T-helper 1 cell treated with Interleukin-12 subunit alpha and Interleukin-12 subunit beta and Interleukin-4 antibody, amounts not matched to agents 30 μg/mL and 1 μg/mL, for 36 hours (primary cell): ENCODE data around the gene TRIM63.

Experiments used
- H3K27ac Mint-ChIP-seq: one replicate; pipeline ENCODE4 v1.8.0; 2021; ENCODE audit warnings: mild to moderate bottlenecking, mixed read lengths
- H3K27me3 Mint-ChIP-seq: one replicate; pipeline ENCODE4 v1.8.0; 2021; ENCODE audit warnings: low read depth, mixed read lengths
- H3K36me3 Mint-ChIP-seq: one replicate; pipeline ENCODE4 v1.8.0; 2021; ENCODE audit warnings: low read depth, mixed read lengths
- H3K4me1 Mint-ChIP-seq: one replicate; pipeline ENCODE4 v1.8.0; 2021; ENCODE audit warnings: low read depth, mixed read lengths
- H3K4me3 Mint-ChIP-seq: one replicate; pipeline ENCODE4 v1.8.0; 2021; ENCODE audit warnings: mild to moderate bottlenecking, moderate library complexity, mixed read lengths
- H3K9me3 Mint-ChIP-seq: one replicate; pipeline ENCODE4 v1.8.0; 2021; ENCODE audit warnings: mixed read lengths

TRIM63 gene

DNA sequence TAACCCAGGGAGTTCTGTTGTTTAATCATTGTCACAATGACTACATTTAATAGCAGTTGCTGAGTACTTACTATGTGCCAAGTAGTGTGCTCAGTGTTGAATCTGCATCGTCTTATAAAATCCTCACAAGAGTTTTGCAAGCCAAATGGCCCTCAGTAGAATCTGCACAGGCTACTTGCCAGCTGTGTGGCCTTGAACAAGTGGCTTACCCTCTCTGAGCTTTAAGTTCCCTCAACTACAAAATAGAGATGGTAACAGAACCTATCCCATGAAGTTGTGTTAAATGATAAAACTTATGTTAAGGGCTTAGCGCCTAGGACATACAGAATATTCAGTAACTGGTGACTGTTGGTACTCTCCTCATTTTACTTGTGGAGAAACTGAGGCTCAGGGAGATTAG lies 12.4 kb downstream of the TRIM63 start:
- Mint-ChIP-seq H3K4me1 (no peaks in the 10 kb centered on the region), H3K4me3 (no peak overlapping the region), H3K36me3 (no peaks in the 10 kb centered on the region), H3K27ac (no peak overlapping the region), H3K9me3 (no peaks in the 10 kb centered on the region), H3K27me3 (peaks cover 57% of the 10 kb centered on the region)

DNA sequence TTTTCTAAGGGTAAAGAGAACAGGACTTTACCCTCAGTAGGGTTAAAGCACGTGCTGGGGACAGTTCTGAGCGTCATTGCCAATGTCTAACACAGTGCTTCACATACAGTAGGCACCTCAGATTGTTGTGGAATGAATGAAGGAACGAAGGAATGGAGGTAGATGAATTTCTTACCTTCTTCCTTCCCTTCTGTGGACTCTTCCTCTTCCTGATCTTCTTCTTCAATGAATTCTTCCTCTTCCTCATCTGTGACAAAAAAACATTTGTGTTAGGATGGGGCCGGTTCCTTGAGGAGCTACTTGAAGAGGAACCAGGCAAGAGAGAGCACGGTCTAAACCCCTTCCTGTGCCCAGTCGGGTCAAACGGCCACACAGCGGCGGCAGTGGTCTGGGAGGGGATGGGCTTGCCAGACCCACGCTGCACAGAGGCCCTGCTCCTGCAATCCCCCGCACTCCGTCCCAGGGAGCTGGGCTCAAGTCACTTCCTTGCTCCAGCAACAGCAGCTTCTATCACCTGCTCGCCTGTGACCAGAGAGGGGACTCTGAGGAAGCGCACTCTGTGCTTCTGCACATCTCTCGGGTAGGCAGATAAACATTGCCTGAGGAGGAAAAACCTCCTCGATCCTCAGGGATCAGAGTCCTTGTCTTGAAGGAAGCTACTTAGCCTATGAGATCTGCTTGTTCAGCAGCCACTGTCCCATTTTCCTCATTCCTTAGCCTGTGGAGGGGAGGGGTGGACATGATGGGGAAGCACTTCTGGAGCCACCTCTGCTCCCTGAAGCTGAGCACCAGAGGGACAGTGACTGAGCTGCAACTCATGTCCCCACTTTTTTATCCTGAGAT lies 13.5 kb downstream of the TRIM63 start:
- Mint-ChIP-seq H3K9me3 (no peaks in the 10 kb centered on the region), H3K27ac (no peak overlapping the region), H3K36me3 (no peaks in the 10 kb centered on the region), H3K4me1 (no peaks in the 10 kb centered on the region), H3K4me3 (no peak overlapping the region), H3K27me3 (peaks cover 59% of the 10 kb centered on the region)

DNA sequence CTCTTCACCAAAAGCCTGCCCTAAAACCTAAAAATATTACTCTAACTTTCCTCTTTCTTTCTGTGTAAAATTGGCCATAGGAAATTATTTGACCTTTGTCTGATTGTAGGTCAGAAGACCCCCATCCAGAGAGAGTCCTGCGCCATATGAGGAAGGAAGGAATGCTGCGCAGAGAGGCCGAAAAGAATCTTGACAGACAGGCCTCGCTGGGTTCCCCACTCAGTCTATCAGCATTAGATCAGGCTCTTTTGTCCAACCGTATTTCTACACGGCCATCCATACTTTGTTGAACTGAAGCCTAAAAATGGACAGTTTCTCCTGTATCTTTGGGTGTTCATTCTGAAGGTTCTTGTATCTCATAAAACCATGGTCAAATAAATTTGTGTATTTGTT lies 17.2 kb downstream of the TRIM63 start:
- Mint-ChIP-seq H3K4me1 (no peaks in the 10 kb centered on the region), H3K27ac (no peak overlapping the region), H3K36me3 (no peaks in the 10 kb centered on the region), H3K9me3 (no peaks in the 10 kb centered on the region), H3K27me3 (peaks cover 70% of the 10 kb centered on the region), H3K4me3 (no peak overlapping the region)

DNA sequence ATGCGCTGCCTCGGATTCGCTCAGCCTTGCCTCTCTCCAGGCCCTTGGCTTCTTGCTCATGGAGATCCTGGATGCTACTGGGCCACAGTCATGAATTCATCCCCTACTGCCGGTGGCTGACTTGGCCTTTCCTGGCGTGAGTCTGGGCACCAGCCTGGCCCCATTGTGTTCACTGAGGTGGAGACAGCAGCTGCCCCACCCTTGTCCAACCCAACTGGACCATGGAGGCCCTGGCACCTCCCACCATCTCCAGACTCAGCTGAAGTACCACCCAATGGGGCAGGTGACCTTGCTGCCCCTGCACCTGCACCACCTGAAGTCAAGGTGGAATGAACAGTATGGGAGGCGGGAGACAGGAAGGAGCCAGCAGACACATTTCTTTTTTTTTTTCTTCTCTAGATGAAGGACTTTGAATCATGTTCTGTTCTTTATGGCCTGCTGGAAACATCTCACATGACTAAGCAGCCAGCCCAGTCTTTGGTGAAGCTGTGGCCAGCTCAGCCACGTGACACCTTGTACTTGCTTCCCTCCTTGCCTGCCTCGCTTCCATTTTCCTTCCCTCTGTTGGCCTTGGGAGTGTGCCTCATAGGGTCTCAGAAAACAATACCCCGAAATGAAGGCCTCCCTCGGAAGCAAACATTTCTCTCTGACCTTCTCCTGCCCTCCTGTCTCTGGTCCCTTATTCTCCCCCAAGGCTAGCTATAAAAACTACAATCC lies 17.7 kb downstream of the TRIM63 start:
- H3K4me1 Mint-ChIP-seq: no peaks in the 10 kb centered on the region
- H3K36me3 Mint-ChIP-seq: no peaks in the 10 kb centered on the region
- no peak overlapping the region for H3K4me3 Mint-ChIP-seq
- peaks cover 70% of the 10 kb centered on the region for H3K27me3 Mint-ChIP-seq
- no peaks in the 10 kb centered on the region for H3K9me3 Mint-ChIP-seq
- no peak overlapping the region for H3K27ac Mint-ChIP-seq

DNA sequence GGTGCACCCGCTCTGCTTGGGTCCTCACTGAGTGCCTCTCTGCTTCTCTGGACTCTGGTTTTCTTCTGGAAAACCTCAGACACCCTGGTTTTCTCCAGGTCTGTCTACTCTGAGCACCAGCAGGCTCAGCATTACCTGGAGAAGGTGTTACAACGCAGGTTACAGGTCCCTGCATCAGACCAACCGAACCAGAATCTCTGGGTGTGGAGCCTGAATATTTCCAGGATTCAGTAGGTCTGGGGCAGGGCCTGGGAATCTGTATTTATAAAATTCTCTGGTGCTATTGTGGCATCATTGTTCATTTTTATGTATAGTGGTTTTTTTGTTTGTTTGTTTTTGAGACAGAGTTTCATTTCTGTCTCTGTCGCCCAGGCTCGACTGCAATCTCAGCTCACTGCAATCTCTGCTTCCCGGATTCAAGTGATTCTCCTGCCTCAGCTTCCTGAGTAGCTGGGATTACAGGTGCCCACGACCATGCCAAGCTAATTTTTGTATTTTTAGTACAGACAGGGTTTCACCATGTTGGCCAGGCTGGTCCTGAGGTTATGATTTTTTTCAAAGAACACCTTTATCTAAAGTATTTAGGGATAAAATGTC lies 20.1 kb downstream of the TRIM63 start:
- Mint-ChIP-seq H3K27ac (no peak overlapping the region), H3K27me3 (peaks cover 70% of the 10 kb centered on the region), H3K36me3 (no peaks in the 10 kb centered on the region), H3K9me3 (no peaks in the 10 kb centered on the region), H3K4me3 (no peak overlapping the region), H3K4me1 (no peaks in the 10 kb centered on the region)

DNA sequence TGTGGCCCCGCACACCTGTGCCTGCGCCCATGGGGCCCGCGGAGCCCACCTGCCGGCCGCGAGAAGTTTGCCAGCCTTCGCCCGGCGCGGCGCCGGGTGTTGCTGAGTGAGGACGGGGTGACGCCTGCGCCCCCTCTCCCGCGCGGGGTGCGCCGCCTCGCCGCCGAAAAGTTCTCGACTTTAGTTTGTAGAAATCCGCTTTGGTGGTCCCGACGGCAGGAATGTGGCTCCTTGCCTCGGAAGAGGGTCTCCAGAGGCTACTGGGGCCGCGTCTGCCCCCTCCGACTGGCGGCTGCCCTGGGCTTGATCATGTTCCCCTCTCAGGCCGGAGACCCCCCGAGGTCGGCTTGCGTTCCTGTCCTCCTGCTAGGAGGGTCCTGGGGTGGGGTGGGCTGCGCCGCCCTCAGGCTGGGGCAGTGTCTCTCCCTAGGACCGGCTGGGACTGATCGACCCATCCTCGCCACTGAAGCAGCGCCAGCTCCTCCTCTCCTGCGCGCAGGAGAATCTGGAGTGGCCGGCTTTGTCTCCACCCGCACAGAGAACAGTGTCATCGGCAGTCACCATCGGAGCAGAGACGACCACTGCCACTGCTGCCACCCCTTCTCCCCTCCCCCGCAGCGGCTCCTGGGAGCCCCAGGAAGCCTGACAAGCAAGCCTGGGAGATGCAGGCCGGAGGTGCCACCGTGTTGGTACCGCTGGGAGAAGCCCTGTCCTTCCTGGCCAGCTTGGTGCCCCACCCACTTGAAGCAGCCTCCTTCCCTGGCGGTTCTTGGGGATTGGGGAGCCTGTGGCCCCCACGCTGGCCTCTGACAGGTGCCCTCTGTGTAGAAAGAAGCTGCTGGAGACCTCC lies 21.0 kb downstream of the TRIM63 start:
- H3K36me3 Mint-ChIP-seq: no peaks in the 10 kb centered on the region
- no peaks in the 10 kb centered on the region for H3K9me3 Mint-ChIP-seq
- H3K4me1 Mint-ChIP-seq: no peaks in the 10 kb centered on the region
- peaks cover 65% of the 10 kb centered on the region for H3K27me3 Mint-ChIP-seq
- no peak overlapping the region for H3K4me3 Mint-ChIP-seq
- no peak overlapping the region for H3K27ac Mint-ChIP-seq

DNA sequence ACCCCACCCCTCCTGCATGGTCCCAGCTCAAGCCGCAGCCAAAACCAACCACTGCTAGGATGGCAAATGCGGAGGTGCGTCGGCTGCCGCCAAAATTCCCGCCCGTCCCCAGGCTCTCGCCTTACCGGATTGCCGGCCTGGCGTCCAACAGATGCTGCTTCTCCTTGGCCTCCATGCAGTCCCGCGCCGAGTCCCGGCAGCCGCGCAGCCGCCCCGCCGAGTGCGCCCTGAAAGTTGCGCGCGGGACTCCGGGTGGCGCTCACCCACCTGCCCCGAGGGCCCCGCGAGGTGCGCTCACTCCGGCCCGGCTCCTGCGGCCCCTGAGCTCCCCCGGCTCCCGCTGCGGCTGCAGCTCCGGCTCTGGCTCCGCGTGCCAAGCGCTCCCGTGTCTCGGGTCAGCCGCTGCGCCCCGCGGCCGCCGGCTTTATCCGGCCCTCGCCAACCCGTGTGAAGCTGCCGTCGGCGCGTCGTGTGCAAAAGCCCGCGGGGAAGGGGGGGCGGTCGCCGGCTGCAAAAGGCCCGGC lies 21.6 kb downstream of the TRIM63 start, which contains the start of gene SLC30A2:
Gene SLC30A2 (minus strand): TSS at position 397 of the 524 bp plus-strand sequence. CDS start 222 bp downstream, at position 175.
- Mint-ChIP-seq H3K27me3 (peaks cover 58% of the 10 kb centered on the region), H3K36me3 (no peaks in the 10 kb centered on the region), H3K4me3 (no peak within 1 kb of the TSS), H3K27ac (no peak within 1 kb of the TSS), H3K4me1 (no peaks in the 10 kb centered on the region), H3K9me3 (no peaks in the 10 kb centered on the region)

DNA sequence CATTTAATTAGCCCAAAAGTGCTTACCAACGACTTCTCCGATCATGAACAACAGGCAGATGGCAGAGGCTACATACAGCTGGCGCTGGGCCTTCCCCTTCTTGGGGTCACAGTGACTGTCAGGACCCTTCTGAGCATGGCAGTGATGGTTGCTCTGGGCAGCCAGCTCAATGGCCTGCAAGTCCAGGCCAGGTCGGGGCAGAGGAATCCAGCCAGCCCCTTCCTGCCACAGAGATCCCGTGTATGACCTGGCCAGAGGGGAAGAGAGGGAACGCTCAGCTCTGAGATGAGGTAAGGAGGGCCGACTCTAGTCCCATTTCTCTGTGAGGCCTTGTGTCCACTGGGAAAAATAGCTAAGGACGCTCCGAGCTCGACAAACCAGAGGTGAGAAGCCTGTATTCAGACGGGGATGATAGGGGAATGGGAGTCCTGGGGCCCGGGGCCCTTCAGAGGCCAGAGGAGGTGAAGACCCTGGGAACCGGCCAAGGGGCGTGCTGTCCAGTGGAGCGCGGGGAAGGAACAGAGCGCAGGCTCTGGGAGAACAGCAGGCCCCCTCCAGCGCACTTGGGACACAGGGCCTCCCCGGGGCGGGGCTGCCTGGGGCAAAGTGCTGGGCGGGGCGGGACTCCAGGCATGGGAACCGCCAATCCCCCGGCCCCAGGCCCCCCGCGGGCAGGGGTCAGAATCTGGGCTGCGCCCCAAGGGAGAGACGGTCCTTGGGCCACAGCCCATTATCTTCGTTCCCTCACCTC lies 22.3 kb downstream of the TRIM63 start:
- Mint-ChIP-seq H3K9me3 (no peaks in the 10 kb centered on the region), H3K4me3 (no peak overlapping the region), H3K4me1 (no peaks in the 10 kb centered on the region), H3K27me3 (peaks cover 55% of the 10 kb centered on the region), H3K36me3 (no peaks in the 10 kb centered on the region), H3K27ac (no peak overlapping the region)

DNA sequence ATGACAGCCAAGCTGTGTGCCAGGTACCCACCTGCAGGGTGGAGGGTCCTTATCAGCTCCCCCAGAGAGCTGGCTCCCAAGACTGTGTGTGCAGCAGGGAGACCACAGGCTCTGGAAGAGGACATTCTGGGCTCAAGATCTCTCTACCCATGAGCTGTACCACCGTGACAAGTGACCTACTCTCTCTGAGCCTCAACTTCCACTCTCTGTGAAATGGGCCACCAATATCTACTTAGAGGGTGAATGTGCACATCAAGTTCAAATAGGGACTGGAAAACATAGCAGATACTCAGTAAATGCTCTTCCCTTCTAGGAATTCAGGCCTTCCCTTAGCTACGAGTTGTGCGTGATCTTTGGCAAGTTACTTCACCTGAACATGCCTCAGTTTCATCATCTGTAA lies 23.0 kb downstream of the TRIM63 start:
- no peaks in the 10 kb centered on the region for H3K9me3 Mint-ChIP-seq
- H3K36me3 Mint-ChIP-seq: no peaks in the 10 kb centered on the region
- no peak overlapping the region for H3K27ac Mint-ChIP-seq
- peaks cover 50% of the 10 kb centered on the region for H3K27me3 Mint-ChIP-seq
- no peaks in the 10 kb centered on the region for H3K4me1 Mint-ChIP-seq
- no peak overlapping the region for H3K4me3 Mint-ChIP-seq

DNA sequence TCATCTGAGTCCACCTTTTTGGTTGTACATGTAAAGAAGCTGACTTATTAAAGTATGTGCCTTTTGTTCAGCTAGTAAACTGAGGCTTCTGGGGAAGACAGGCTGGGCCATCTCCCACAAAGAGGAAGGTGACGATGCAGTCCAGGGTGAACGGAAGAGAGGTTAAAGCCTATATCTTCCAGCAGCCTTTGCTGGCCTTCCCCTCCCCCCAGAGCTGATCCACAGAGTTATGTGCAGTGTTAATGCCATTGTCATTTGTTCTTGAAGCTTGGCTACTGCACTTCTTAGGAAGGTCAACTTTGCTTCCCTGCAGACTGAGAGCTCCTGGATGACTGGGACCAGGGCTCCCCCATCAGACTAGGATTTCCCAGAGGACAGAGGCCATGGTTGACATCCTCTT lies 23.7 kb downstream of the TRIM63 start:
- Mint-ChIP-seq H3K4me1 (no peaks in the 10 kb centered on the region), H3K27me3 (peaks cover 43% of the 10 kb centered on the region), H3K27ac (no peak overlapping the region), H3K9me3 (no peaks in the 10 kb centered on the region), H3K36me3 (no peaks in the 10 kb centered on the region), H3K4me3 (no peak overlapping the region)

DNA sequence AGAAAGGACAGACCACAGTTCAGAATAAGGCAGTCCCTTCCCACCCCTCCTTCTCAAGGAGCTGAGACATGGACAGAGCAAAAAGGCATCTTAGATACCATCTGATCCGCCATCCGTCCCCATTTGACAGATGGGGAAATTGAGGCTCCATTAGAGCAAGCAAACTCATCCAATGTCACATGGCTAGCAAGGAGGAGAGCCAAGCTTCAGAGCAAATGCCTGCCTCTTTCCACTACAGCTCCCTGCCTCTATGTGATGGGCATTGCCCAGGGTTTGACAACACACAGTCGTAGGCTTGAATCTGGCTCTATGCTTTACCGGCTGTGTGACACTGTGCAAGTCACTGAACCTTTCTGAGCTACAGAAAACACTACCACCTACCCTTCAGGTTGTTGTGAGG lies 25.5 kb downstream of the TRIM63 start:
- Mint-ChIP-seq H3K4me1 (no peaks in the 10 kb centered on the region), H3K27me3 (peaks cover 28% of the 10 kb centered on the region), H3K4me3 (no peak overlapping the region), H3K27ac (no peak overlapping the region), H3K9me3 (no peaks in the 10 kb centered on the region), H3K36me3 (no peaks in the 10 kb centered on the region)

DNA sequence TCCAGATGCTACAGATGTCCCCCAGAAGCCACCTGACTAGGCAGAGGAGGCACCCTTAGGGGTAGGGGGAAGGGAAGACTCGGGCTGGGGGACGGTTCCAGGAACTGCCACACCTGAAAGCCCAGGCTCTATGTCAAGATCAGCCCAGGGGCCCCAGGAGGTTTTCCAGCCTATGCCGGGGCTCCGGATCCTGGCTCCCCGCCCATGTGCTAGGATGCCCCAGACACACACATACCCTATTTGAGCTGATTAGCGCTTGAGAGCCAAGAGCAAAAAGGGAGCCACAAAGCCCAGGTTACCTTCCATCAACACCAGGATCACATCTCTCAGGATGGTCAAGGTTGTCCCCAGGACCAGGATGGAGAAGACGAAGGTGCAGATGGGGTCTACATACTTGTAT lies 26.0 kb downstream of the TRIM63 start:
- no peaks in the 10 kb centered on the region for H3K4me1 Mint-ChIP-seq
- H3K36me3 Mint-ChIP-seq: no peaks in the 10 kb centered on the region
- peaks cover 23% of the 10 kb centered on the region for H3K27me3 Mint-ChIP-seq
- no peak overlapping the region for H3K27ac Mint-ChIP-seq
- H3K9me3 Mint-ChIP-seq: no peaks in the 10 kb centered on the region
- H3K4me3 Mint-ChIP-seq: no peak overlapping the region

DNA sequence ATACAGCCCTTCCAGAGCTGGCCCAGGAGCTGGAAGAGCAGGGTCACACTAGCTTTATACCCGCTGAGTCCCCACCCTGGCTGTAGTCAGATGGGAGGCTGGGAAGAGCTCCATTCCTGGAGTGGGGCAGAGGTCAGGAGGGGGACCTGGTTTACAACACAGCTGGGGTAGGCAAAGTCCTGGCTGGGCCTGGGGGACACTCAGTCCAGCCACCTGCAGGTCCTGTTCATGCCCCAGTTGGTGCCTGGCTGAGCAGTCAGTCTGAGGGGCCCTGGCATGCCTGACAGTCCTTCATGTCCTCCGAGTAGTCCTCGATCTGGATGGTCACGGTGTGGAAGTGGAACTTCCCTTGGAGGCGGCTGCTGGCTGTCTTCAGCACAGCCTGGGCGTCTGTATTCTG lies 28.5 kb downstream of the TRIM63 start:
- peaks cover 16% of the 10 kb centered on the region for H3K27me3 Mint-ChIP-seq
- H3K27ac Mint-ChIP-seq: no peak overlapping the region
- H3K36me3 Mint-ChIP-seq: no peaks in the 10 kb centered on the region
- peaks cover 12% of the 10 kb centered on the region for H3K4me1 Mint-ChIP-seq
- no peak overlapping the region for H3K4me3 Mint-ChIP-seq
- no peaks in the 10 kb centered on the region for H3K9me3 Mint-ChIP-seq
